ENCODE measurements around the gene FARP1.

FARP1 gene

DNA sequence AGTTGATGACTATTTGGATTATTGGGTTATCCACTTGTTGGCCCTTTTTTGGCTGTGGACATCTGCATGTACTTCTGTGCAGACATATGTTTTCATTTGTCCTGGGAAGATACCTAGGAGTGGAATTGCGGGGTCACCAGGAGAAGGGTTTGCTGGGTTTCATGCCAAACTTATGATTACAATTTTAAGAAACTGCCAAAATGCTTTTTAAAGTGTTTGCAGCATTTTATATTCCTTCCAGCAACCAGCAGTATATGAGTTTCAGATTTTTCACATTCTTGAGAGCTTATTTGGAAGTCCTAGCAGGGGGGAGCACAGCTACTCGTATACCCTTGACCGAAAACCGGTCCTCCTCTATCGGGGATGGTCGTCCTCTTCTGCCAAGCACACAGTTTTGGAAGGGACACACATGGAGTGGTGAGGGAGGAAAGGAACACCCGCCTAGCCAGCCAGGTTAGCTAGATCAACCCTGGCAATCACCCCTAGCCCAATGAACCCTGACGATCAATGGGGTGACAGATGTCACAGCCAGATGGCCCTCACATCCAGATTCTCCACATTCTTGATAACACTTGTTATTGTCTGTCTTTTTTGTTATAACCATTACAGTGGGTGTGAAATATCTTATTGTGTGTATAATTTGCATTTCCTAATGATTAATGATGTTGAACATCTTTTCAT is 60.9 kb downstream of the FARP1 start:
- no peak for DNase-seq (ENCODE audit: low read depth in 2 of 2)

DNA sequence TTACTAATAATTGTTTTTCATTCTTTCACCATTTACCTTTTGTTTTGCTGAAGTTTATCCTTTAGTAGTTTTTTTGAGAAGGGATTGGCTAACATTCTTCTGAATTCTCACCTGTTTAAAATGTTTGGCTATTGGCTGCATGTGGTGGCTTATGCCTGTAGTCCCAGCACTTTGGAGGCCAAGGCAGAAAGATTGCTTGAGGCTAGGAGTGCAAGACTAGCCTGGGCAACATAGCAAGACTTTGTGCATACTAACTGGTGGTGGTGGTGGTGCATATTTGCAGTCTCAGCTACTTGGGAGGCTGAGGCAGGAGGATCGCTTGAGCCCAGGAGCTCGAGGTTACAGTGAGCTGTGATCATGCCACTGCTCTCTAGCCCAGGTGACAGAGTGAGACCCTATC is 61.7 kb downstream of the FARP1 start:
- no peak for DNase-seq (ENCODE audit: low read depth in 2 of 2)

GRCh38 chr13:98206946-98207345 is 64.1 kb downstream of the FARP1 start:
- no peak for DNase-seq (ENCODE audit: low read depth in 2 of 2)

GRCh38 chr13:98207416-98207815 is 64.5 kb downstream of the FARP1 start:
- no peak for DNase-seq (ENCODE audit: low read depth in 2 of 2)

GRCh38 chr13:98208606-98209005 is 65.7 kb downstream of the FARP1 start:
- no peak for DNase-seq (ENCODE audit: low read depth in 2 of 2)

GRCh38 chr13:98212763-98213162 is 69.9 kb downstream of the FARP1 start:
- no peak for DNase-seq (ENCODE audit: low read depth in 2 of 2)

- DNase-seq (ENCODE audit: low read depth in 2 of 2) = no peak
Measured at GRCh38 chr13:98213354-98213753, 70.5 kb downstream of the FARP1 start.

- DNase-seq (ENCODE audit: low read depth in 2 of 2) = no peak
Measured at GRCh38 chr13:98214008-98214643, 71.2 kb downstream of the FARP1 start.

DNA sequence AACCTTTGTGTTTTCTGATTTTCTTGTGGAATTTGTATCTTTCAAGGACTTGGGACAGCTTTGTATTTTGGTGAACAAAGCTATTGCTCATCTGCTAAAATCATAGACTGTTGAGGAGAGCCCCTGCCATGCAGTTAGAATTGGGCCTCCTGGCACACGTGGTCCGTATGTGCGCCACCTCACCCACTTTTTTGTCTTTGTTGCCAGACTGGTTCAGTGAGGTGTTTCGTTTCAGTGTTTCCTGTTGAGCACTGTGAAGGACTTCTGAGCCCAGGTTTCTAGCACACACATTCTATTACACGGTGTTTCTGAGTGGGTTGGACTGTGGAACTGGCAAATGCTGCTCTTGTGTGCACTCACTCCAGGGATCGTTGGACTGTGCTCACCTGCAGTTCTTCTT is 71.8 kb downstream of the FARP1 start:
- no peak for DNase-seq (ENCODE audit: low read depth in 2 of 2)

DNA sequence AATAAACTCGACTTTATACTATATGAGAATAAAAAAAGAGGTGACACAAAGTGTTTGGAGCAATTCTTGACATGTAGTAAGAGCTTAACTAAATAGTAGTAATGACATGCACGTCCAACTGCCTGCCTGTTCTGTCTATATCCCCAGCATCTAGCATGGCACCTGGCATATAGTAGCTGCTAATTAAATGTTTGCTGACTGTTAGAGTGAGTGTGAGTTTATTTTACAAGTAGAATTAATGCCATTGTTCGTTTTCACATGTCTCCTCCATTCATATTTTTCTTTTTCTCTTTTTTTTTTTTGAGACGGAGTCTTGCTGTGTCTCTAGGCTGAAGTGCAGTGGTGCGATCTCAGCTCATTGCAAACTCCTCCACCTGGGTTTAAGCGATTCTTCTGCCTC is 72.6 kb downstream of the FARP1 start:
- DNase-seq (ENCODE audit: low read depth in 2 of 2) = no peak

DNA sequence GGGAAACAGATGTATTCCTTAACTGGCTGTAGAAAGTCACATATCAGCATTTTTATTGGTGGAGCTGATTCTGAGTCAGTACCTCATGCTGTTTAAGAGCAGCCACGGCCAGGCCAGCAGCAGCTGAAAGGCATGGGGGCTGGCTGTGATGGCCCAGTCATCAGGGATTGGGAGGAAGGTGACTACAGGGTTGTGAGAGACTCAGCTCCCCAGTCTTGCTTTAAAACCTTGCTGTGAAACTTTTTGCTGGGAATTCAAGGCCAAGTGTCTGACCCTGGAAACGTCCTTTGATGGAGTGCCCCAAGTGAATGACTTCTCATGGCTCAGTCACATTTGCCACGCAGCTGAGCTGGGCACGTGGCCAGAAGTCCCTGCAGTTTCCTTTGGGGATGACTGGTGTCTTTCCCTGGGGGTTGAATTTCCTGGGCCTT is 73.3 kb downstream of the FARP1 start:
- no peak for DNase-seq (ENCODE audit: low read depth in 2 of 2)

DNA sequence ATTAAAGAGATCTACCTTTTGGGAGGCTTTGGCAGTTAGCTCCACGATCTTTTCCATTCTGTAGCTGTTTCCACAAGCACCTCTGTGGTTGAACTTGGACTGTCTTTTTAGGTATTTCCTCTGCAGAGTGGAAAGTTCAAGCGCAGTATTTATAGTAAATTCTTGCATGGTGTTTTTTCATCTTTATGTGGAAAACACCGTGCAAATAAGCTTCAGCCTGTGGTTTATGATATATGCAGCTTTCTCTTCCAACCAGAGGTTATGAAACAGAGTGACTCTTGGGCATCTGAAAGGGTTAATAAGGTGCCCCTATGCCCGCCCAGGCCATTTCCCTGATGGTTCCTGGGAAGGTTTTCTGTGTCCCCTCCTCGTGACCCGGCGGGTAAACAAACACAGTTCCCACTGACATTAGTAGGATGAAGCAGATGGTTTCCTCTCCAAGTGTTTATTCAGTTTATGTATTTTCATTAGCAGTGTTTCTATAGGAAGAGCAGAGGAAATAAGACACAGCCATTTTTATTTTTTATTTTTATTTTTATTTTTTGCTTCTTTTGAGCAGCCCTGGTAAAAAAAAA is 73.9 kb downstream of the FARP1 start:
- DNase-seq (ENCODE audit: low read depth in 2 of 2) = no peak

GRCh38 chr13:98217597-98217996 is 74.7 kb downstream of the FARP1 start:
- no peak for DNase-seq (ENCODE audit: low read depth in 2 of 2)

DNA sequence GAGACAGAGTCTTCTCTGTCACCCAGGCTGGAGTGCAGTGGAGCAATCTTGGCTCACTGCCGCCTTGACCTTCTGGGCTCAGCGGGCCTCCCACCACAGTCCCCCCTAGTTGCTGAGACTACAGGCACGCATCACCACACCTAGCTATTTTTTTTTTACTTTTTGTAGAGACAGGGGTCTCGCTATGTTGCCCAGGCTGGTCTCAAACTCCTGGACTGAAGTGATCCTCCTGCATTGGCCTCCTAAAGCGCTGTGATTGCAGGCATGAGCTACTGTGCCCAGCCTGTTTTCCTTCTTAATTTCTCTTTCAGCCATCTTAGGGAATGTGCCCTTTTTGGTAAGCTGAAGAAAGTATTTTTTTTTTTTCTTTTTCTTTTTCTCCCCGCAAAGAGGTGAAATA is 76.8 kb downstream of the FARP1 start:
- no peak for DNase-seq (ENCODE audit: low read depth in 2 of 2)

DNA sequence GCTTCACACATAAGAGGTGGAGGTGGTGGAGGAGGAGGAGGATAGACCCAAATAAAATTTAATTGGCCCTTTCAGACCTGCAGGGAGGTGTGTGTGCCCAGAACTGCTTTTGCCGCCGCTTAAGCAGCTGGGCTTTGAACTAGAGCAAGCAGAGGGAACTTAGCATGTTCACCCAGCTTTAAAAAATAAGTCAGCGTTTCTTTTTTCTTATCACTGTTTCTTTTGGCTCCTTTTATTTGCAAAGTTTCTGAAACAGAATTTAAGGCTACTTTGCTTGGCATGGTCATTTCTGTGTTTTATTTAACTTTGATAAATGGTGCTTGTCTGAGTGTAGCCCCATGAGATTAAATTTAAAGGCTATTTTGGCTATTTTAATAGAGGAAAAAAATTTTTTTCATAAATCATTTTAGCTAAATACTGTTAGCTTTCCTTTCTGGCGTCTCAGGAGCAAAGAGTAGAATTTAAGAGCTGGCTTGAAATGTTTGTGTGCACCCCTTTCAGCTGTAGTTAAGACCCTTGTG is 77.4 kb downstream of the FARP1 start:
- no peak for DNase-seq (ENCODE audit: low read depth in 2 of 2)

GRCh38 chr13:98221234-98221633 is 78.3 kb downstream of the FARP1 start:
- DNase-seq (ENCODE audit: low read depth in 2 of 2) = no peak

- no peak for DNase-seq (ENCODE audit: low read depth in 2 of 2)
Measured at GRCh38 chr13:98222081-98222554, 79.2 kb downstream of the FARP1 start.

GRCh38 chr13:98222816-98223215 is 79.9 kb downstream of the FARP1 start:
- DNase-seq (ENCODE audit: low read depth in 2 of 2) = no peak

DNA sequence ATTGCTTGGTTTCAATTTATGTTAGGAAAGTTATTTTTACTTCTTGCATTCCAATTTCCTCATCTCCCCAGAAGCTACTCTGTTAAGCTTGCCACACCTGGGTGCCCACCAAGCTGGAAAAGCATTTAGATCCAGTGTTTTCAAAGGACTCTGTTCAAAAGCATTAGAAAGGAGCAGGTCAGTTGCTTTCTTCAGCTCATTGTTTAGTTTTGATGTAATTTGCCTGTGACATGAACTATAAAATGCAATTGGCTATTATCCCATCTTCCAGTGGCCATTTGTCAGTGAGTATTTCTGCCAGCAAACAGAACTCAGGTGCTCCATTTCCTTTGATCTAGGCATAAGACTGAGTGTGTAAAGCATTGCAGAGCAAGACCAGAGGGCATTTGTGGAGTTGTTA is 80.8 kb downstream of the FARP1 start:
- no peak for DNase-seq (ENCODE audit: low read depth in 2 of 2)

DNA sequence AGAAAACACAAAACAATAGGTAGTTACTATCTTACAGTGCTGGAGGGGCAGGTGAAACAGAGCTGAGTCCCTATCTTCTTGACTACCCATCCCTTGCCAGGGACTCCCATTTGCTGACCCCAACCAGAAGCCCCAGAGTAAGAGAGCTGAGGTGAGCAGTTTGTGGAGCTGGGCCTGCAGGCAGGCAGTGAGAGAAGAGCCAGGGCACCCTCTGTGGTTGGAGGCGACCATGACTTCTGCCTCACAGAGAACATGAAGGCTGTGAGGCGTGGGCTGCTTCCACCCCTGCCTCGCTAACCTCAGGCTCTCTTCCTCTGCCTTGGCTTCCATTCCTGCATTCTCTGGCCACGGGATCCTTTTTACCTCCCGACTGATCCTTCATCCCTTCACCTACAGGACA is 81.7 kb downstream of the FARP1 start:
- no peak for DNase-seq (ENCODE audit: low read depth in 2 of 2)

DNA sequence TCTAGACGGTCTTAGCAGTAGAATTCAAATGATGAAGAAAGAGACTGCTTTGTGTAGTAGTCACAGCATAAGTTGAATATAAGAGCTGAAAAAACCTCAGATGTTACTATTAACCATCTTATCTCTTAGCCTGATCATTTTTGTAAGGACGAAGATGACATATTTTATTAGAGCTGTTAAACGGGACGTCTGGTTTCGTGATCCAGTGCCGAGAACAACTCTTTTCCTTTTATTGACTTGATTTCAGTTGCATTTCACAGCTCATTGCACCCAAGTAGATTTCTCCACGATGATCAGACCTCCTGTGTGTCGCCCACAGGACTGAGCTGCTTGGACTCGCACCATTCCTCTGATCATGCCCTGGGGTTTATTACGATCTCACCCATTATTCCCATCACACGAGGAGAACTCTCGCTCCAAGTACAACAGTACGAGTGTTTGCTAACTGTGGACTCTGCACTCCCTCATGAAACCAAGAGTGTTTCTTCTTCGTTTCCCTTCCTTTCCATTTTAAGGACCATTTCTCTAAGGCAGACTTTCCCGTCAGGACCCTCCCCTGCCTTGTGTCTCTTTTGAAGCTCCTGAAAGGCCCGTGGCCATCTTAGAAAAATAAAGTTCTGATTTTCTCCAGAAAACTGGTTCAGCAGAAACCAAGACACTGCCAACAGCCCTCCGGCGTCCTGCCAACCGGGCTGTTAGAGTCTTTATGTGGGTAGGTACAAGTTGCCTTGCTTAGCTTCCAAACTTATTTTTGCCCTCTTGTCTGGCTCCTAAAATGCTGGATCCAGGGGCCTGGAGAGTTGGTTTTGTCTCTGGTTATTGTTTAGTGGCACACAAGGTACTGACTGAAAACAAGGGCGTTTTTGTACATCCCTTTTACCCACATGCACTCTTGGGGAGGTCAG is 82.4 kb downstream of the FARP1 start:
- DNase-seq (ENCODE audit: low read depth in 2 of 2) = no peak

DNA sequence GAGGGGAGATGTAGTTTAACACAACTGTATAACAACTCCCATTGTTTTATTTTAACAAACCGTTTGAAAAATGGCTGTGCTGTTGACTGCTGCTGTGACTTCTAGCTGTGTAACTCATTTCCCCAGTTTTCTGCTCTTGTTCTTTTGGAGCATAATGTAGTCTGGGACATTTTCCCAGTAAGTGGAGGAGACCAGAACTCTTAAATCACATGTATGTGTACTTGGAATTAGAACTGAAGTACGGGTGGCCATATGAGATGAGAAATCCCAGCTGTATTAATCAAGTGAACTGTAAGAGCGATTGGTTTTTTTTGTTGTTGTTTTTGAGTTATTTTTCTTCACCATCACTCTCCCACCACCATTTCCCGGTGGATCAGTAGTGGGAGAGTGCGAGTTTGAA is 83.6 kb downstream of the FARP1 start:
- no peak for DNase-seq (ENCODE audit: low read depth in 2 of 2)

Measured in stimulated activated CD4-positive, alpha-beta T cell treated with anti-CD3 and anti-CD28 coated beads, Interleukin-12 subunit alpha, Interleukin-12 subunit beta, amount 100 ng/mL, for 24 hours (primary cell).